K562 (cell line): ENCODE measurements around the gene TRAPPC2B. TPM values are rescaled to one million over a fixed set of nuclear protein-coding genes. Genes with fewer than 3 reads are reported as not detected.

Source experiments
- ARHGAP35 ChIP-seq: fragments of 450-650 bp; IDR thresholded peaks from 2 replicates; pipeline ENCODE4 v1.6.1; 2018; ENCODE audit not compliant: partially characterized antibody
- CEBPB ChIP-seq: fragments of 450-650 bp; IDR thresholded peaks from 2 replicates; pipeline ENCODE4 v1.6.1; 2016; ENCODE audit warnings: missing genetic modification characterization, missing compliant biosample characterization
- CREB1 ChIP-seq, 2 experiments: sonication (generic) in 1 of 2; formaldehyde crosslinking in 1 of 2; IDR thresholded peaks; 2 replicates each; pipeline versions ENCODE4 v1.6.1 to v1.8.0; 2012 to 2022; ENCODE audit warnings: inconsistent platforms in 1 of 2, mild to moderate bottlenecking in 1 of 2, missing genetic modification reagents in 1 of 2, moderate library complexity in 1 of 2
- EGR1 ChIP-seq: fragments of 450-650 bp; conservative IDR thresholded peaks from 2 replicates; pipeline ENCODE4 v1.6.1; 2017; ENCODE audit warnings: mild to moderate bottlenecking
- HDAC3 ChIP-seq: fragments of 450-650 bp; IDR thresholded peaks from 2 replicates; pipeline ENCODE4 v1.6.1; 2018; ENCODE audit warnings: borderline replicate concordance, mild to moderate bottlenecking, moderate library complexity; ENCODE audit not compliant: partially characterized antibody
- HNRNPH1 ChIP-seq: fragments of 200-400 bp; formaldehyde crosslinking; optimal IDR thresholded peaks from 2 replicates; pipeline ENCODE3; 2017; ENCODE audit warnings: low read depth, mild to moderate bottlenecking, low read length, moderate library complexity
- MBD2 ChIP-seq: sonication (generic); IDR thresholded peaks from 2 replicates; pipeline ENCODE4 v1.6.1; 2016; ENCODE audit warnings: low read depth, borderline replicate concordance
- MED1 ChIP-seq: sonication (generic); formaldehyde crosslinking; IDR thresholded peaks from 2 replicates; pipeline ENCODE4 v1.8.1; 2023; ENCODE audit warnings: missing genetic modification reagents, borderline replicate concordance
- MXD1 ChIP-seq: fragments of 250-450 bp; sonication (Bioruptor Pico); IDR thresholded peaks from 2 replicates; pipeline ENCODE4 v1.8.0; 2021; ENCODE audit warnings: borderline replicate concordance, mild to moderate bottlenecking, moderate library complexity; ENCODE audit not compliant: poor library complexity, severe bottlenecking
- NR0B1 ChIP-seq: fragments of 450-650 bp; IDR thresholded peaks from one replicate; pipeline ENCODE4 v1.6.1; 2018; ENCODE audit warnings: mild to moderate bottlenecking, moderate library complexity; ENCODE audit not compliant: partially characterized antibody
- SMAD4 ChIP-seq: fragments of 250-450 bp; sonication (Bioruptor Pico); conservative IDR thresholded peaks from 2 replicates; pipeline ENCODE4 v1.8.0; 2021; ENCODE audit warnings: inconsistent platforms, mild to moderate bottlenecking, moderate library complexity
- STAG1 ChIP-seq: sonication (generic); formaldehyde crosslinking; IDR thresholded peaks from 2 replicates; pipeline ENCODE4 v1.5.0; 2020; ENCODE audit warnings: missing genetic modification reagents, borderline replicate concordance
- TCF7L2 ChIP-seq: fragments of 150-350 bp; IDR thresholded peaks from 2 replicates; pipeline ENCODE4 v1.6.1; 2016; ENCODE audit warnings: low read depth, mild to moderate bottlenecking, low read length, moderate library complexity
- TEAD2 ChIP-seq: fragments of 450-650 bp; IDR thresholded peaks from 2 replicates; pipeline ENCODE4 v1.6.1; 2016; ENCODE audit warnings: missing genetic modification characterization, control low read depth, missing compliant biosample characterization
- TEAD4 ChIP-seq, 2 experiments: sonication (generic) in 1 of 2; formaldehyde crosslinking in 1 of 2; IDR thresholded peaks; 2 replicates each; pipeline versions ENCODE4 v1.6.1 to v1.8.0; 2012 to 2022; ENCODE audit warnings: borderline replicate concordance in 1 of 2, inconsistent platforms in 1 of 2, low read length in 1 of 2, mild to moderate bottlenecking in 1 of 2, missing genetic modification reagents in 1 of 2
- ZBTB33 ChIP-seq: sonication (generic); formaldehyde crosslinking; IDR thresholded peaks from 2 replicates; pipeline ENCODE4 v1.8.1; 2023; ENCODE audit warnings: mild to moderate bottlenecking, missing genetic modification reagents
- ZFPM2 ChIP-seq: fragments of 250-450 bp; sonication (Bioruptor Pico); IDR thresholded peaks from 2 replicates; pipeline ENCODE4 v1.5.1; 2022; ENCODE audit warnings: mild to moderate bottlenecking
- ZNF431 ChIP-seq: sonication (generic); formaldehyde crosslinking; IDR thresholded peaks from 2 replicates; pipeline ENCODE4 v1.8.0; 2022; ENCODE audit warnings: mild to moderate bottlenecking, missing genetic modification reagents
- ZNF586 ChIP-seq: fragments of 450-650 bp; formaldehyde crosslinking; conservative IDR thresholded peaks from 2 replicates; pipeline ENCODE4 v1.4.0; 2020; ENCODE audit warnings: mild to moderate bottlenecking, moderate library complexity
- ZNF668 ChIP-seq: fragments of 250-450 bp; sonication (Bioruptor Pico); IDR thresholded peaks from 2 replicates; pipeline ENCODE4 v1.8.0; 2022; ENCODE audit warnings: mild to moderate bottlenecking, inconsistent platforms
- ZNF717 ChIP-seq: fragments of 250-450 bp; sonication (Bioruptor Pico); IDR thresholded peaks from 2 replicates; pipeline ENCODE4 v1.5.0; 2021
- polyA plus RNA-seq, 8 experiments: library from polyadenylated mRNA; depleted of rRNA in 4 of 8; stranded (reverse) in 5 of 8; unstranded in 3 of 8; fragments of >200 nt; fragmentation: Nextera tagmentation in 2 of 8; fragmentation: Illumina TruSeq in 1 of 8; extraction: Ambion mirVana in 2 of 8; extraction: Trizol in 1 of 8; gene quantifications; 2 replicates each; pipeline versions ENCODE4 v1.2.1 to v1.2.3, GENCODE V29; 2011 to 2014; ENCODE audit warnings: inconsistent platforms in 1 of 8, missing spikeins in 1 of 8
- total RNA-seq, 7 experiments: library from RNA; depleted of rRNA in 6 of 7; stranded (reverse); fragments of >200 nt in 6 of 7; fragmentation: Illumina TruSeq in 2 of 7; extraction: Trizol in 2 of 7; gene quantifications; 2 replicates each; pipeline versions ENCODE4 v1.2.1 to v1.2.3, GENCODE V29; 2011 to 2021; ENCODE audit warnings: low replicate concordance in 1 of 7
- TF ChIP-seq, protein P1 (sequence below): fragments of 250-450 bp; sonication (Bioruptor Pico); IDR thresholded peaks from 2 replicates; pipeline ENCODE4 v1.4.0; 2020; ENCODE audit warnings: mild to moderate bottlenecking, moderate library complexity, borderline replicate concordance

The TRAPPC2B gene
- total and polyA plus RNA-seq, 9 of the 15 experiments (the other 6 are each of a cell fraction or from before 2014, with no cell fraction given): 2.2 to 20.4 (median 4.6) TPM

- TF ChIP-seq TCF7L2: no peak; the same call in 1 of the 2 replicates
- no peak for TF ChIP-seq MXD1
- no peak for TF ChIP-seq SMAD4 (CRISPR knock-in tag)
- TF ChIP-seq CEBPB (tag): peak; percentile 59; the same call in 1 of the 2 replicates
- no peak for TF ChIP-seq TEAD2 (tag)
- no peak for TF ChIP-seq HNRNPH1
- TF ChIP-seq ZNF717: no peak
- TF ChIP-seq MBD2: no peak
- TF ChIP-seq ZNF668 (CRISPR knock-in tag): no peak
- TF ChIP-seq ZBTB33 (CRISPR knock-in tag): peak; percentile 73; the same call in 1 of the 2 replicates
- TF ChIP-seq EGR1: peak; percentile 86
- no peak for TF ChIP-seq MED1 (CRISPR knock-in tag)
- TF ChIP-seq, protein P1, sequence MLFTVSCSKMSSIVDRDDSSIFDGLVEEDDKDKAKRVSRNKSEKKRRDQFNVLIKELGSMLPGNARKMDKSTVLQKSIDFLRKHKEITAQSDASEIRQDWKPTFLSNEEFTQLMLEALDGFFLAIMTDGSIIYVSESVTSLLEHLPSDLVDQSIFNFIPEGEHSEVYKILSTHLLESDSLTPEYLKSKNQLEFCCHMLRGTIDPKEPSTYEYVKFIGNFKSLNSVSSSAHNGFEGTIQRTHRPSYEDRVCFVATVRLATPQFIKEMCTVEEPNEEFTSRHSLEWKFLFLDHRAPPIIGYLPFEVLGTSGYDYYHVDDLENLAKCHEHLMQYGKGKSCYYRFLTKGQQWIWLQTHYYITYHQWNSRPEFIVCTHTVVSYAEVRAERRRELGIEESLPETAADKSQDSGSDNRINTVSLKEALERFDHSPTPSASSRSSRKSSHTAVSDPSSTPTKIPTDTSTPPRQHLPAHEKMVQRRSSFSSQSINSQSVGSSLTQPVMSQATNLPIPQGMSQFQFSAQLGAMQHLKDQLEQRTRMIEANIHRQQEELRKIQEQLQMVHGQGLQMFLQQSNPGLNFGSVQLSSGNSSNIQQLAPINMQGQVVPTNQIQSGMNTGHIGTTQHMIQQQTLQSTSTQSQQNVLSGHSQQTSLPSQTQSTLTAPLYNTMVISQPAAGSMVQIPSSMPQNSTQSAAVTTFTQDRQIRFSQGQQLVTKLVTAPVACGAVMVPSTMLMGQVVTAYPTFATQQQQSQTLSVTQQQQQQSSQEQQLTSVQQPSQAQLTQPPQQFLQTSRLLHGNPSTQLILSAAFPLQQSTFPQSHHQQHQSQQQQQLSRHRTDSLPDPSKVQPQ (CRISPR knock-in tag): no peak
- no peak for TF ChIP-seq ZNF431 (CRISPR knock-in tag)
- no peak for TF ChIP-seq TEAD4 (IDR thresholded peaks at IDR 0.05; ENCODE audit: low read length)
- TF ChIP-seq TEAD4 (CRISPR knock-in tag; IDR thresholded peaks at IDR 0.05; ENCODE audit: borderline replicate concordance): no peak
- TF ChIP-seq STAG1 (CRISPR knock-in tag): no peak
- TF ChIP-seq ZNF586: no peak
- TF ChIP-seq ARHGAP35: no peak
- no peak for TF ChIP-seq NR0B1
- no peak for TF ChIP-seq HDAC3
- no peak for TF ChIP-seq ZFPM2 (CRISPR knock-in tag)
- peak; percentile 95 for TF ChIP-seq CREB1 (IDR thresholded peaks at IDR 0.05)
- TF ChIP-seq CREB1 (CRISPR knock-in tag; IDR thresholded peaks at IDR 0.05): peak; percentile 96
Measured at GRCh38 chr19:57362997-57363687, at the start of gene TRAPPC2B, which contains the start of gene ZNF547 (continued).
